22Rv1 (cell line): ENCODE data around the gene ACER1.

Source experiments
- H3K27ac ChIP-seq: fragments of 450-650 bp; 2 replicates; pipeline ENCODE4 v1.5.1; 2017
- CTCF ChIP-seq: fragments of 450-650 bp; IDR thresholded peaks from 2 replicates; pipeline ENCODE4 v1.5.1; 2017; ENCODE audit warnings: mild to moderate bottlenecking
- ZFX ChIP-seq: fragments of 450-650 bp; IDR thresholded peaks from 2 replicates; pipeline ENCODE4 v1.6.1; 2017; ENCODE audit warnings: antibody characterized with exemption, borderline replicate concordance

ACER1 gene

DNA sequence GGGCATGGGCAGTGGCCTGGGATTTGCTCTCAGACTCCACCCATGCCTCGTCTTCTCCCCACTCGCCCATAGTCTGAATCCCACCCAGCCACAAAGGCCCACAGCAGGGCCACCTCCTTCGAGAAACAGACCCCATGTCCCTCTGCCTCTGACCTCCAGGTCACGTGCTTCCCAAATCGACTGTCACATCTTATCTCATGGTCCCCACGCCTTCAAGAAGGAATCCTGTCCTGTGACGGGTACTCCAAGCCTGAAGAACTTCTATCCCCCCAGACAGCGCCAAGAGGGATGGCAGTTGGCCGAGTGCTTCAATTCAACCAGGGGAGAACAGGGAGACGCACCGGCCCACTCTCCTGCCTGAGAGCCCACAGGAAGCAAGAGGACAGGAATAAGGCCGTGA, 70.1 kb downstream of the ACER1 start:
- no peak for TF ChIP-seq ZFX
- no peak for TF ChIP-seq CTCF
- no peak overlapping the region for H3K27ac ChIP-seq

DNA sequence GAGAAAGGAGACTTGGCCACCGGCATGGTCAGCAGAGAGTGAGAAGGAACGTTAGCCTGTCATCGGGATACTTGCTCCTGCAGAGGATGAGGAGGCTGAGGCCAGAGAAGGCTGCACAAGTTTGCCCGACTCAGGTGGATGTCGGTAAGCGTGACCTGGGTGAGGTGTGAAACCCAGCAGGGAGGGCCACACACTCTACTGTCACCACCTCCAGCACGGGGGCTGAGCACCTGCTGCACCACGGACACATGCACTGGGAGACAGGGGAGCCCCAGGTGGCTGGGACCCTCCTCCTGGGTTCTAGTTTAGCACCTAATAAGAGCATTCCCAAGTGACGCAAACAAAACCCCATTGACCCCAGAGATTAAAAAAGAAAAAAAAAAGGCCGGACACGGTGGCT, 70.9 kb downstream of the ACER1 start:
- no peak for TF ChIP-seq CTCF
- no peak overlapping the region for H3K27ac ChIP-seq

DNA sequence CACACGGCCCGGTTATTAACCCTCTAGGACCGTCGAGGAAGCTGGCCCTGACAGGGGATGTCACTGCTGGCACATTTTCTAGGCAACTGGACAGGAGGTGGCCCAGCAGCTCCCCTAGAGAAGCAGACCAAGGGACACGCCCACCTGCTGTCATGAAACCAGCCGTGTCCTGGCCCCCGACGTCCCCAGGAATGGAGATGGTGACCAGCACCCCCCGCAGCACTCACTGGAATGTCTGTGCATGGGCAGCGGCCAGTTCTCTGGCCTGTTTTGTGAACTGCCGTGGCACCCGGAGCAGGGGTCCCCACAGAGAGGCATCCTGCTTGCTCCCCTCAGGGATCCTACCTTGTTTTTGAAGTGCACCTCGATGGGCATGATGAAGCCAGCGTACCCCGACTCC, 71.5 kb downstream of the ACER1 start:
- H3K27ac ChIP-seq = no peak overlapping the region
- no peak for TF ChIP-seq ZFX
- no peak for TF ChIP-seq CTCF

- H3K27ac ChIP-seq = no peak overlapping the region
- TF ChIP-seq CTCF (peak; percentile 68), ZFX (no peak)
Observed at GRCh38 chr19:6260912-6261650, 72.3 kb downstream of the ACER1 start.

GRCh38 chr19:6260376-6260775, 73.0 kb downstream of the ACER1 start:
- TF ChIP-seq ZFX (no peak), CTCF (no peak)
- no peak overlapping the region for H3K27ac ChIP-seq

- H3K27ac ChIP-seq = no peak overlapping the region
- TF ChIP-seq CTCF (no peak), ZFX (no peak)
Observed at GRCh38 chr19:6259312-6259861, 74.0 kb downstream of the ACER1 start.

DNA sequence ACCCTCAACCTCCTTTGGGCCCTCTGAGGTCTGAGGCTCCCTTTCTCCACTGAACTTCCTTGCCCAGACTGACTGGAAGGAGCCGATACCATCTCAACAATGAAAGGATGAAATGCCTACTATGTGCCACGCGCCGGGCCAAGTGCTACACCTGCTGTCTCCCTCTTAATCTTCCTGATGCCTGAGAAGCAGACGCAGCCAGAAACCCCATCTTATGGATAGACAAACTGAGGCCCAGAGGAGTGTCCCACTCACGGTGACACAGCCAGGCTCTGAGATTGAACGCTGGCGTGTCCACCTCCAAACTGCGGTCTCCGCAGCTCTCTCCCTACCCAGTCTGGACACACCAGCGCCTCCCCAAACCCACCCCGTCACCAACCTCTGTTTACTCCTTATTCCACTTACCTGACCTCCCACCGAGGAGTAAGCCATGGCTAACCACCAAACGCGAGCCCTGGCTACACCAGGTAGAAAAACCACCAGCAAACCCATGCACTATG, 74.5 kb downstream of the ACER1 start:
- TF ChIP-seq CTCF = no peak
- TF ChIP-seq ZFX = no peak
- no peak overlapping the region for H3K27ac ChIP-seq
